ENCODE results near the gene IL17RC.

Gene IL17RC

DNA sequence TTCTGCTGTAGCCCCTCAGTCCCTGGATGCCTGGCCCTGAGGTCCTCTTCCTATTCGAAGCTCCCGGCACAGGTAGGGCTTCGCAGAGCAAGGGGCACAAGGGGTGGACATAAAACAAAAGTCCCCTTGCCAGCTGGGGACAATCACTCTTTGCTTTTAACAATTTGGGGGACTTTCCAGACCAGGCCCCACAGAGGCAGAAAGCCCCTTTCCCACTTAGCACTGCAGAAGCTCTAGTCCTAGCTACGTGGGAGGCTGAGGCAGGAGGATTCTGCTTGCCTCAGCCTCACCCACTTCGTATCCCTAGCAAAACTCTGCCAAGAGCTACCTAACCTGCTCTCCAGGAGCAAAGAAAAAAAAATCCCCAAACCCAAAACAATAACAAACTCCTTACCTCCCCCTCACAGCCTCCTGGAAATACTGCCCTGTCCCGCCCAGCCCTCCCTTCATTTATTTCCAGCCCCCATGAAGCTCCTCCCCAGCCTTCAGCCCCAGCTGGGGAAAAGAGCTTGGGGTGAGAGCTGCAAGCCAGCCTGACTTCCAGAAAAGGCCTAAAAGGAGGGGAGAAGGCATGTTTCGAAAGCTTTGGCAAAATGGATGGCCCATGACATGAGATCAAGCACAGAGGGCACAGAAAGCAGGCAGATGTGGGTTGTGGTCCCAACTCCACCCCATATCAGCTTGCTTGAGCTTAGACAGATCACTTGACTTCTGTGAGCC is 36.9 kb upstream of the IL17RC start, which contains the start of gene CIDEC:
CIDEC (minus strand) TSS at position 424 of the 720 bp plus-strand sequence. CDS start 1,767 bp downstream, outside the sequence.
- TF ChIP-seq, protein P1, sequence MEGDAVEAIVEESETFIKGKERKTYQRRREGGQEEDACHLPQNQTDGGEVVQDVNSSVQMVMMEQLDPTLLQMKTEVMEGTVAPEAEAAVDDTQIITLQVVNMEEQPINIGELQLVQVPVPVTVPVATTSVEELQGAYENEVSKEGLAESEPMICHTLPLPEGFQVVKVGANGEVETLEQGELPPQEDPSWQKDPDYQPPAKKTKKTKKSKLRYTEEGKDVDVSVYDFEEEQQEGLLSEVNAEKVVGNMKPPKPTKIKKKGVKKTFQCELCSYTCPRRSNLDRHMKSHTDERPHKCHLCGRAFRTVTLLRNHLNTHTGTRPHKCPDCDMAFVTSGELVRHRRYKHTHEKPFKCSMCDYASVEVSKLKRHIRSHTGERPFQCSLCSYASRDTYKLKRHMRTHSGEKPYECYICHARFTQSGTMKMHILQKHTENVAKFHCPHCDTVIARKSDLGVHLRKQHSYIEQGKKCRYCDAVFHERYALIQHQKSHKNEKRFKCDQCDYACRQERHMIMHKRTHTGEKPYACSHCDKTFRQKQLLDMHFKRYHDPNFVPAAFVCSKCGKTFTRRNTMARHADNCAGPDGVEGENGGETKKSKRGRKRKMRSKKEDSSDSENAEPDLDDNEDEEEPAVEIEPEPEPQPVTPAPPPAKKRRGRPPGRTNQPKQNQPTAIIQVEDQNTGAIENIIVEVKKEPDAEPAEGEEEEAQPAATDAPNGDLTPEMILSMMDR (IDR thresholded peaks at IDR 0.05) = no peak

DNA sequence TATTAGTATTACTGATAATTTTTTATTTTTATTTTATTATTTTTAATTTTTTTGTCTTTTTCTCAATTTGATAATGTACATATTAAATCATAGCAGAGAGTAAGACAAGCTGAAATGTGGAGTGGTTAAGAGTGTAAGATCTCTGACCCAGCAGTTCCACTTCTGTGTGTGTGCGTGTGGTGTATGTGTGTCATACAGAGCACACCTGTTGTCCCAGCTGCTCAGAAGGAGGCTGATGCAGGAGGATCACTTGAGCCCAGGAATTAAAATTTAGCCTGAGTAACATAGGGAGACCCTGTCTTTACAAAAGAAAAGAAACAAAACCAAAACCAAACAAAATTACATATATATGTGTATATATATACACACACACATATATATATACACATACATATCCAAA is 35.5 kb upstream of the IL17RC start:
- TF ChIP-seq, protein P1 (IDR thresholded peaks at IDR 0.05) = no peak

DNA sequence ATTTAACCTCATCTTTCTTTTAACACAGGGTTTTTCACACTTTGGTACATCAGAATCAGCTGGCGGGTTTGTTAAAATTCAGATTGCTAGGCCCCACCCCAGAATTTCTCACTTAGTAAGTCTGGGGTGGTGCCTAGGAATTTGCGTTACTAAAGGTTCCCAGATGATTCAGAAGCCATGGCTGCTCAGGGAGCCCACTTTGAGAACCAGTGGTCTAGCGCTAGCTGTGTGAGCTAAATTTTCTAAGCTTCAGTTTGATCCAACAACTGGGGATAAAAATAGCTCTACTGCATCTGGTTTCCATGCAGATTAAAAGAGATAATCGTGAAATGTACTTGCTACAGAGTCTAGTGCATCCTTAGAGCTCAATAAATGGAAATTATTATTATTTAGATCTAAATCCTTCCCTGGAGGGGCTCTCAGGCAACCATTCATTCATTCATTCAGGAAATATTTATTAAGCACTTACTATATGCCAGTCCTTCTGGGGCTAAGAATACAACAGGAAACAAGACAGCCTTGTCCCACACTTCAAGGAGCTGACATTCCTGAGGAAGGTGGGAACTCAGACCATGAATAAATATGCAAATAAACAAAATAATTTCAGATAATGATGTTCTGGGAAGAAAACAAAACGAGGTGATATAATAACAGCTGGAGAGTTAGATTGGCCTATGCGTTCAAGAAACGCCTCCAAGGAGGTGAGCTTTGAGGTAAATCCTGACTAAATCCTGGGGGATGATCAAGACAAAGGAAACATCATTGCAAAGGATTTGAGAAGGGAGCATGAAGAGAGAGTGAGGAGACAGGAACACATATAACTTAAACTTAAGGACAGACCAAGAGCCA is 33.0 kb upstream of the IL17RC start:
- TF ChIP-seq, protein P1 (IDR thresholded peaks at IDR 0.05) = no peak

DNA sequence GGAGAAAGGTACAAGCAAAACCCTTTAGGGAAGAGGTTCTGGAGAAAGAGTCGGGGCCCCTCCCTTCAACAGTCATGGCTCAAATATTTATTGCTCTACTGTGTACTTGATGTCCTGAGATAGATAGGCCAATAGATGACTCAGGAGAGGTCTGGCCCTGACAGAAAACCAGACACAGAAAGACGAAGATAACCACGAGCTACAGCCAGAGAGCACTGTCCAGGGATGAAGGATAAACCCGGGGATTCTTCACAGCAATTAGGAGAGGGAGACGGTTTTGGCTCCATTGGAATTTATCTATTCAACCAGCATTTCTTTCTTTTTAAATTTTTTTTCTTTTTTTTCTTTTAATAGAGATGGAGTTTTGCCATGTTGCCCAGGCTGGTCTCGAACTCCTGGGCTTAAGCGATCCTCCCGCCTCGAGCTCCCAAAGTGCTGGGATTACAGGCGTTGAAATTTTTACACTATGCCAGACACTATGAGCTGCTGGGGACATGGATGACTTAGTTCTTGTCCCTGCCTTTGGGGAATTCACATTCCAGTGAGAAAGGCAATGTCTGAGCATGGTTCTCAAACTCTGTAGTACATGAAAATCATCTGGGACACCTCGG is 32.2 kb upstream of the IL17RC start:
- TF ChIP-seq, protein P1 (IDR thresholded peaks at IDR 0.05) = no peak

DNA sequence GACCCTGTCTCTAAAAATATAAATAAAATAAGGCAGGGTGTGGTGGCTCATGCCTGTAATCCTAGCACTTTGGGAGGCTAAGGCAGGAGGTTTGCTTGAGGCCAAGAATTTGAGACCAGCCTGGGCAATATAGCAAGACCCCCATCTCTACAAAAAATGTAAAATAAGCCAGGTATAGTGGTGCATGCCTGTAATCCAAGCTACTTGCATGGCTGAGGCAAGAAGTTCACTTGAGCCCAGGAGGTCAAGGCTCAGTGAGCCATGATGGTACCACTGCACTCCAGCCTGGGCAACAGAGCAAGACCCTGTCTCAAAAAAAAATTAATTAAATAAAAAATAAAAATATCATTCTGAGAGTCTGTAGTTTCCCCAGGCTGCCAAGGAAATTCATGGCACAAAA is 30.6 kb upstream of the IL17RC start:
- TF ChIP-seq, protein P1 (IDR thresholded peaks at IDR 0.05) = no peak

DNA sequence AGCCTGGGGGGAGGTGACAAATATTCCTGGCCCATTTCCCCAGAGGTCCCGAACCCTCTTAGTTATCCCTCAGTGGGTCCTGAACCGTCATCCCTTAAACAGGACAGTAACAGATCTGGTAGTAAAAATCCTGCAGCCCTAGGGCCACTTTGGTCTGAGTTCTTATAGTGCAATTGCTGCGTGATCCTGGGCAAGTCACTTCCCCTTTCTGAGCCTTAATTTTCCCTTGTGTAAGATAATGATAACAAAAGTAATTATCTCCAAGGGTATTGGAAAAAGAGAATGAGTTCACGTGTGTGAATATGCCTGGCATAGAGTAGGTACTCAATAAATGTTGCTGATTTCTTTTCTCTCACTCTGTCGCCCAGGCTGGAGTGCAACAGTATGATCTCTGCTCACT is 29.4 kb upstream of the IL17RC start:
- TF ChIP-seq, protein P1 (IDR thresholded peaks at IDR 0.05) = no peak

DNA sequence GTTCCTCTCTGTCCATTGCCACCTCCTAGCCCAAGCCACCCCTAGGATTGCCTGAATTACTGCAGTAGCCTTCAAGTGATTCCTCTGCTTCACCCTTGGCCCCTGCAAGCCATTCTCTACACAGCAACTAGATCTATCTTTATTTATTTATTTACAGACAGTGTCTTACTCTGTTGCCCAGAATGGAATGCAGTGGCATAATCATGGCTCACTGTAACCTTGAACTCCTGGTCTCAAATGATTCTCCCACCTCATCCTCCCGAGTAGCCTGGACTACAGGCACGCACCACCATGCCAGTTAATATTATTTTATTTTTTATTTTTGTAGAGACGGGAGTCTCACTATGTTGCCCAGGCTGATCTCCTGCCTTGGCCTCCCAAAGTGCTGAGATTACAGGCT is 28.4 kb upstream of the IL17RC start:
- TF ChIP-seq, protein P1 (IDR thresholded peaks at IDR 0.05) = no peak
